Mucosa of gallbladder (tissue), 1 donor: Measurements from ENCODE around the gene HRCT1. TPM values are rescaled to one million over a fixed set of nuclear protein-coding genes. Genes with fewer than 3 reads are reported as not detected.
"Not testable (repeated sequence)": the region's sequence is repeated elsewhere in the genome, so short reads cannot be mapped to it uniquely, and the experiment has no call there.

Experiments used
- DNase-seq: peaks from one replicate; pipeline ENCODE4 v3.0.0-alpha.2; 2020; ENCODE audit warnings: low spot score
- total RNA-seq: library from RNA; stranded (reverse); gene quantifications from one replicate; pipeline ENCODE4 v1.2.1, GENCODE V29; 2021
- donor health status: DM: no; HTN: no; CAD: no.

The HRCT1 gene
- total RNA-seq = 2.0 TPM

- peak; percentile 93 for DNase-seq
These were observed at the start of gene HRCT1 for GRCh38 chr9:35905912-35906679. Gene HRCT1 (plus strand): TSS chr9:35906202. CDS start chr9:35906288, 86 bp downstream.

- no peak for DNase-seq
These were observed 49.8 kb upstream of the HRCT1 start for GRCh38 chr9:35856206-35856605.

- DNase-seq = peak; percentile 8
These were observed 49.1 kb upstream of the HRCT1 start for GRCh38 chr9:35856882-35857281.

GRCh38 chr9:35858458-35858857 lies 47.5 kb upstream of the HRCT1 start:
- DNase-seq = no peak

GRCh38 chr9:35859310-35859989 lies 46.6 kb upstream of the HRCT1 start:
- DNase-seq = peak; percentile 10

GRCh38 chr9:35859990-35860339 lies 46.0 kb upstream of the HRCT1 start:
- peak; percentile 7 for DNase-seq

GRCh38 chr9:35861161-35861897 lies 44.7 kb upstream of the HRCT1 start:
- DNase-seq = no peak

- DNase-seq = no peak
These were observed 43.7 kb upstream of the HRCT1 start for GRCh38 chr9:35862328-35862727.

GRCh38 chr9:35863583-35863982 lies 42.4 kb upstream of the HRCT1 start:
- no peak for DNase-seq

- DNase-seq = no peak
These were observed 41.2 kb upstream of the HRCT1 start for GRCh38 chr9:35864695-35865255.

GRCh38 chr9:35867538-35867937 lies 38.5 kb upstream of the HRCT1 start:
- DNase-seq = no peak

GRCh38 chr9:35868933-35869332 lies 37.1 kb upstream of the HRCT1 start:
- no peak for DNase-seq

GRCh38 chr9:35869621-35870216 lies 36.3 kb upstream of the HRCT1 start:
- no peak for DNase-seq

GRCh38 chr9:35870351-35870923 lies 35.6 kb upstream of the HRCT1 start, which contains the start of gene OR13J1:
Gene OR13J1 (minus strand): TSS chr9:35870401. CDS start chr9:35870401, 0 bp downstream.
- DNase-seq = no peak

- DNase-seq = peak; percentile 26
These were observed 34.5 kb upstream of the HRCT1 start for GRCh38 chr9:35871545-35871944.

GRCh38 chr9:35872505-35872904 lies 33.5 kb upstream of the HRCT1 start:
- no peak for DNase-seq

GRCh38 chr9:35882263-35882848 lies 23.6 kb upstream of the HRCT1 start:
- DNase-seq = peak; percentile 81

GRCh38 chr9:35882996-35883395 lies 23.0 kb upstream of the HRCT1 start:
- no peak for DNase-seq

- DNase-seq = not testable (repeated sequence)
These were observed 21.1 kb upstream of the HRCT1 start for GRCh38 chr9:35884908-35885307.

GRCh38 chr9:35891646-35892045 lies 14.4 kb upstream of the HRCT1 start:
- no peak for DNase-seq

- DNase-seq = no peak
These were observed 14.0 kb upstream of the HRCT1 start for GRCh38 chr9:35892051-35892450.
